ENCODE results near the gene MEF2A.

The MEF2A gene

DNA sequence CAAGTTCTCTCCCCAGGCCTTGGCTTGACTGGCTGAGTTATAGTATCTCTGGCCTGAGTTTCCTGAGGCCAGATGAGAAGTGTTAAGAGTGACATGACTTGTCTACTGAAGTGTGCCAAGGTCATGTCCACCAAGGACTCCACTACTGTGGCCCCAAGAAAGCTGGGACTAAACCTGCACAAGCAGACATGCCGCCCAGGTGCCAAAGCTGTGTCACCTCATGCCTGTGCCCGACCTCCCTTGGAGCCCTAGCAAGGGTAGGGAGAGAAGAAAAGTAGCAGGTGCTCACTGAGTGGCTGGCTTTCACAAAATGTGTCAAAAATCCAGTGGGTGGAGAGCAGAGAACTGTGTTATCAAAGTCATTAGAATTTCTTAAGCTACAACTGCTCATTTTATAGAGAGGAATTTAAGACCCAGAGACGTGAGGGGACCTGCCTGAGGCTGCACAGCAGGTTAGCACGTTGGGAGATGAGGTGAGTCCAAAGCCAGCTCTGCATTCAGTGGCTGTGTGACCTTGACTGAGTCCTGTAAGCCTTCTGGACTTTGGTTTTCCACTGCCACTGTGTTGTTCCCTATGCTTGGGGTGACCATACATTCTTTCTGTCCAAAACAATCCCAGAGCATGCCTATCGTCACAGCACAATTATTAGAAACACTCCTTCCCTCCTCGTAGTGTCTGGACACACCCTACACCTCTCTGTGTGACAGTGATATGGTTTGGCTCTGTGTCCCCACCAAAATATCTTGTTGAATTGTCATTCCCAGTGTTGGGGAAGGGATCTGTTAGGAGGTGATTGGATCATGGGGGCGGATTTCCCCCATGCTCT is 172.4 kb downstream of the MEF2A start (continued):
- TF ChIP-seq, protein P1, sequence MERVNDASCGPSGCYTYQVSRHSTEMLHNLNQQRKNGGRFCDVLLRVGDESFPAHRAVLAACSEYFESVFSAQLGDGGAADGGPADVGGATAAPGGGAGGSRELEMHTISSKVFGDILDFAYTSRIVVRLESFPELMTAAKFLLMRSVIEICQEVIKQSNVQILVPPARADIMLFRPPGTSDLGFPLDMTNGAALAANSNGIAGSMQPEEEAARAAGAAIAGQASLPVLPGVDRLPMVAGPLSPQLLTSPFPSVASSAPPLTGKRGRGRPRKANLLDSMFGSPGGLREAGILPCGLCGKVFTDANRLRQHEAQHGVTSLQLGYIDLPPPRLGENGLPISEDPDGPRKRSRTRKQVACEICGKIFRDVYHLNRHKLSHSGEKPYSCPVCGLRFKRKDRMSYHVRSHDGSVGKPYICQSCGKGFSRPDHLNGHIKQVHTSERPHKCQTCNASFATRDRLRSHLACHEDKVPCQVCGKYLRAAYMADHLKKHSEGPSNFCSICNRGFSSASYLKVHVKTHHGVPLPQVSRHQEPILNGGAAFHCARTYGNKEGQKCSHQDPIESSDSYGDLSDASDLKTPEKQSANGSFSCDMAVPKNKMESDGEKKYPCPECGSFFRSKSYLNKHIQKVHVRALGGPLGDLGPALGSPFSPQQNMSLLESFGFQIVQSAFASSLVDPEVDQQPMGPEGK (tag by site-specific recombination; IDR thresholded peaks at IDR 0.05): no peak
- TF ChIP-seq ZBTB48 (tag by site-specific recombination; IDR thresholded peaks at IDR 0.05) (no peak), ZFP3 (tag by site-specific recombination; IDR thresholded peaks at IDR 0.05; ENCODE audit: low read depth) (no peak), HOXA7 (CRISPR knock-in tag; IDR thresholded peaks at IDR 0.05; ENCODE audit: borderline replicate concordance) (no peak)

DNA sequence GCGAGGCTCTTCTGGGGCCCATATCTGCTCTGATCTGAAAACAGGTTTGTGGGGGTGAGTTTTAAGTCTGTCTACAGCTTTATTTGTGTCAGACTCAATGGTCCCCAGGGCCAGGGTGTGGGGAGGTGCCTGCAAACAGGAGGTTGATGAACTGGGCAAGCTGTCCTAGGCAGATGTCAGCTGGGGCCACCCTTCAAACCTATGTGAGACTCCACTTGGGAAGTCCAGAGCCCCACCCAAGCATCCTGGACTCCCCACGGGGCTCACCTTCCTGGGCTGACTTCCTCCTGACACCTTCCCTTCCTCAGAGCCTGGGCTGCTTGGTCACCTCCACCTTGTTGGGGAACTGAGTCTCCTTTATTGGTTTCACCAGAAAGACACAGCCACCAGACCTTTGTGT is 176.1 kb downstream of the MEF2A start:
- TF ChIP-seq ZSCAN30 (tag by site-specific recombination; IDR thresholded peaks at IDR 0.05) (no peak), ZNF626 (tag by site-specific recombination; IDR thresholded peaks at IDR 0.05) (no peak), GLI2 (tag by site-specific recombination; IDR thresholded peaks at IDR 0.05; ENCODE audit: borderline replicate concordance, low read depth) (no peak), BCL11B (tag by site-specific recombination; IDR thresholded peaks at IDR 0.05; ENCODE audit: low read depth) (no peak), ZNF529 (tag by site-specific recombination; IDR thresholded peaks at IDR 0.05; ENCODE audit: insufficient replicate concordance) (no peak), ZBTB17 (tag by site-specific recombination; IDR thresholded peaks at IDR 0.05) (no peak), ZNF76 (tag by site-specific recombination; IDR thresholded peaks at IDR 0.05; ENCODE audit: borderline replicate concordance, low read depth) (no peak), KLF16 (tag by site-specific recombination; IDR thresholded peaks at IDR 0.05) (no peak), ZNF324 (tag by site-specific recombination; IDR thresholded peaks at IDR 0.05) (no peak)
- TF ChIP-seq, protein P2, sequence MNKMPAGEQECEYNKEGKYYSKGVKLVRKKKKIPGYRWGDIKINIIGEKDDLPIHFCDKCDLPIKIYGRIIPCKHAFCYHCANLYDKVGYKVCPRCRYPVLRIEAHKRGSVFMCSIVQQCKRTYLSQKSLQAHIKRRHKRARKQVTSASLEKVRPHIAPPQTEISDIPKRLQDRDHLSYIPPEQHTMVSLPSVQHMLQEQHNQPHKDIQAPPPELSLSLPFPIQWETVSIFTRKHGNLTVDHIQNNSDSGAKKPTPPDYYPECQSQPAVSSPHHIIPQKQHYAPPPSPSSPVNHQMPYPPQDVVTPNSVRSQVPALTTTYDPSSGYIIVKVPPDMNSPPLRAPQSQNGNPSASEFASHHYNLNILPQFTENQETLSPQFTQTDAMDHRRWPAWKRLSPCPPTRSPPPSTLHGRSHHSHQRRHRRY (tag by site-specific recombination; IDR thresholded peaks at IDR 0.05): no peak
- TF ChIP-seq, protein P3, sequence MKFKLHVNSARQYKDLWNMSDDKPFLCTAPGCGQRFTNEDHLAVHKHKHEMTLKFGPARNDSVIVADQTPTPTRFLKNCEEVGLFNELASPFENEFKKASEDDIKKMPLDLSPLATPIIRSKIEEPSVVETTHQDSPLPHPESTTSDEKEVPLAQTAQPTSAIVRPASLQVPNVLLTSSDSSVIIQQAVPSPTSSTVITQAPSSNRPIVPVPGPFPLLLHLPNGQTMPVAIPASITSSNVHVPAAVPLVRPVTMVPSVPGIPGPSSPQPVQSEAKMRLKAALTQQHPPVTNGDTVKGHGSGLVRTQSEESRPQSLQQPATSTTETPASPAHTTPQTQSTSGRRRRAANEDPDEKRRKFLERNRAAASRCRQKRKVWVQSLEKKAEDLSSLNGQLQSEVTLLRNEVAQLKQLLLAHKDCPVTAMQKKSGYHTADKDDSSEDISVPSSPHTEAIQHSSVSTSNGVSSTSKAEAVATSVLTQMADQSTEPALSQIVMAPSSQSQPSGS (tag by site-specific recombination; IDR thresholded peaks at IDR 0.05; ENCODE audit: low read depth): no peak
- POLR2A ChIA-PET: interaction anchor here (0.7 kb wide), 1 partner anchor 9 kb away, joined by 4 read pairs; the partner anchor contains the start of gene LYSMD4
- Histone ChIP-seq H3K4me3 (ENCODE audit: low read depth, low read length) (no peak overlapping the region), H3K36me3 (ENCODE audit: control insufficient read depth in 2 of 2, insufficient read depth in 1 of 2, low read length in 2 of 2) (no peaks in the 10 kb centered on the region), H3K9me3 (ENCODE audit: control insufficient read depth, insufficient read depth, low read depth, low read length) (no peaks in the 10 kb centered on the region), H3K4me1 (ENCODE audit: control insufficient read depth, insufficient read depth, low read length) (no peaks in the 10 kb centered on the region), H3K27ac (ENCODE audit: extremely low read depth, low read depth, low read length) (no peak overlapping the region)
- CTCF ChIA-PET: interaction anchor here (0.6 to 4.0 kb wide), 5 partner anchors 11 to 608 kb away, joined by 3 to 18 read pairs (median 3); no protein-coding TSS in a partner anchor

DNA sequence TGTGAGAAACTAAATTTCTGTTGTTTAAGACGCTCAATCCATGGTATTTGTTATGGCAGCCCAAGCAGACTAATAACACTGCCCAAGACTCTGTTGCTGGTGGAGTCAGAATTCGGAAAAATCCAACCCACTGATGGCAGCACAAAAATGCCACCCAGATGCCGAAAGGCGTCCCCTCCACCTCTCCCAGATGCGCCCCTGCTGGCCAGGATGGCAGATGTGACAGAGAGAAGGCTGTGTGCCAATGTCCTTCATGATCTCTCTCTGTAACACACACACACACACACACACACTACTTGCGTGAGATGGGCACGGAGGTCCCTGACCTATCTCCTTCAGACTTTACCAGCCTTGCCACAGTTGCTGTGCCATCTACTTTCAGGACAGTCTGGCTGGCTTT is 178.4 kb downstream of the MEF2A start:
- Histone ChIP-seq H3K36me3 (ENCODE audit: control insufficient read depth in 2 of 2, insufficient read depth in 1 of 2, low read length in 2 of 2) (no peaks in the 10 kb centered on the region), H3K4me1 (ENCODE audit: control insufficient read depth, insufficient read depth, low read length) (no peaks in the 10 kb centered on the region), H3K4me3 (ENCODE audit: low read depth, low read length) (no peak overlapping the region), H3K27ac (ENCODE audit: extremely low read depth, low read depth, low read length) (no peak overlapping the region), H3K9me3 (ENCODE audit: control insufficient read depth, insufficient read depth, low read depth, low read length) (no peaks in the 10 kb centered on the region)
- TF ChIP-seq YY2 (tag by site-specific recombination; IDR thresholded peaks at IDR 0.05): no peak
- CTCF ChIA-PET: no interaction called here
- POLR2A ChIA-PET: no interaction called here

All from HEK293 (cell line).